ENCODE results near the gene TATDN3.

TATDN3 gene

GRCh38 chr1:212791676-212792395, at the start of gene TATDN3, which contains the start of gene NSL1:
Gene TATDN3 (plus strand): TSS chr1:212791894. CDS start chr1:212791922, 28 bp downstream.
Gene NSL1 (minus strand): TSS chr1:212791777. CDS start chr1:212791763, 14 bp downstream.
- TF ChIP-seq CTCF (IDR thresholded peaks at IDR 0.05; ENCODE audit: control extremely low read depth, extremely low read depth, low read depth, missing control alignments), result no peak
- ChIA-PET CTCF (interaction anchor here (0.7 to 5.4 kb wide), 14 partner anchors 10 to 336 kb away, joined by 3 to 33 read pairs (median 4); no protein-coding TSS in a partner anchor), POLR2A (interaction anchor here (0.6 to 1.4 kb wide), 6 partner anchors 69 to 183 kb away, joined by 3 to 4 read pairs (median 3); partner anchors contain the start of genes ATF3 and VASH2)
- DNase-seq (ENCODE audit: extremely low spot score), result peak; percentile 84

- CTCF ChIA-PET, result interaction anchor here (0.6 to 1.7 kb wide), 6 partner anchors 13 to 196 kb away, joined by 3 to 5 read pairs (median 3); no protein-coding TSS in a partner anchor
These were observed 47.7 kb upstream of the TATDN3 start for GRCh38 chr1:212743901-212744475.

GRCh38 chr1:212745303-212745702, 46.4 kb upstream of the TATDN3 start:
- TF ChIP-seq CTCF (IDR thresholded peaks at IDR 0.05; ENCODE audit: control extremely low read depth, extremely low read depth, low read depth, missing control alignments), result no peak
- DNase-seq (ENCODE audit: extremely low spot score), result no peak
- POLR2A ChIA-PET, result no interaction called here
- CTCF ChIA-PET, result interaction anchor here (1.2 to 1.4 kb wide), 3 partner anchors 14 to 80 kb away, joined by 3 to 5 read pairs (median 4); no protein-coding TSS in a partner anchor

More at GRCh38 chr1:212743901-212744475, 47.7 kb upstream of the TATDN3 start:
- TF ChIP-seq CTCF (IDR thresholded peaks at IDR 0.05; ENCODE audit: control extremely low read depth, extremely low read depth, low read depth, missing control alignments), result no peak
- POLR2A ChIA-PET, result no interaction called here
- no peak for DNase-seq (ENCODE audit: extremely low spot score)

GRCh38 chr1:212746546-212746945, 45.1 kb upstream of the TATDN3 start:
- no peak for DNase-seq (ENCODE audit: extremely low spot score)
- no peak for TF ChIP-seq CTCF (IDR thresholded peaks at IDR 0.05; ENCODE audit: control extremely low read depth, extremely low read depth, low read depth, missing control alignments)
- POLR2A ChIA-PET, result no interaction called here
- CTCF ChIA-PET, result interaction anchor here (0.8 to 2.3 kb wide), 10 partner anchors 9 to 291 kb away, joined by 3 to 9 read pairs (median 4); no protein-coding TSS in a partner anchor

- POLR2A ChIA-PET, result no interaction called here
- peak; percentile 46 for TF ChIP-seq CTCF (IDR thresholded peaks at IDR 0.05; ENCODE audit: control extremely low read depth, extremely low read depth, low read depth, missing control alignments)
- CTCF ChIA-PET, result interaction anchor here (0.6 to 3.2 kb wide), 34 partner anchors 9 to 648 kb away, joined by 3 to 29 read pairs (median 5); no protein-coding TSS in a partner anchor
- DNase-seq (ENCODE audit: extremely low spot score), result peak; percentile 35
These were observed 41.7 kb upstream of the TATDN3 start for GRCh38 chr1:212749821-212750535.
